Measurements from ENCODE around the gene CCSER1.
A peak's percentile ranks its signal among the peaks of the same experiment; 100 is the strongest.

DNA sequence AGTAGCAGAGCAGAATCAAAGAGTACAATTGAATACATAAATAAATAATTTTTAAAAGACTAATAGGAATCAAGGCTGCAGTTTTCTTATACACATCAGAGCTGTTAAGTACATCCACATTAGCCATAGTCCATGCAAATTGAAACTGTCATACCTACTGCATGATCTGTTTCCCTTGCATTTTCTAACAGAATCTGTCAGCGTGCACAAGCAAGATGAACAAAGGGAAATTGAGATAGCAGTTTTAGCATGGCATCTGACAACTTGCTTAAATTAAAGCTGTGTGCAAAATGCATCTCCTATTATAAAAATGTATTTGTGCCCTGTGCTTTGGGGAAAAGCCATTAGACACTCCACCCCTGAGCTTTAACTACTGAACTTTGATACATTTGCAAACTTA lies 1473.1 kb downstream of the CCSER1 start:
- TF ChIP-seq MXI1 (conservative IDR thresholded peaks at IDR 0.05; ENCODE audit: poor library complexity, severe bottlenecking) (peak; percentile 12), EP300 (conservative IDR thresholded peaks at IDR 0.05; ENCODE audit: poor library complexity, severe bottlenecking) (peak; percentile 91)

Data from neural cell (in vitro differentiated cells).